Measurements from ENCODE around the gene ACTL7A.

DNA sequence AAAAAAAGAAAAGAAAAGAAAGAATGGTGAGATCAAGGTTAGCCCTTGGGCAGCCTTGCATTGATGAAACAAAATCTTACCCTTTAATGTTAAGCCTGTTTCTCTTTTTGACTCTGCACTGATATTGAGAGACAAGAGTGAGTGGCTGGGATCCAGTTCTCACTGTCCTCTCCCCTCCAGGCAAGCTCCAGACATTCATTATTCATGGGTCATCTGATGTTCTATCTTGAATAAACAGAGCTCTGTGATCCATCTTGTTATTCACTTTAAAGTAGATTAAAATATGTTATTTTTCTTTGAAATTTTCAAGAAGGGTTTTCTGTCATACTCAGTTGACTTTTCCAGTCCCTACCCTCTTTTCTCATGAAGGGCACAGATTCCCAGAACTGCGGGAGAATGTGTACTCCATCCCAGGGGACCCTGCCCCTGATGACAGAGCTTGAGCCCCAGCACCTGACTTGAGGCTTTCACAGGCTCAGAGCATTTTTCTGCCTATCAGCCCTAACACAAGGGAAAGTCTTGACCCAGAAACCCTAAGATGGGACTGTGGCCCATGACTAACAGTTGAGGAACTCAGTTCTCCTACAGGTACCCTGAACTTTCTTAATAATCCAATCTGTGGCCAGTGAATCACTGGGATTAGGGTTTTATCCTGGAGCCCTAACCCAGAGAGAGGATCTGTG lies 30.4 kb upstream of the ACTL7A start:
- TF ChIP-seq, protein P1, sequence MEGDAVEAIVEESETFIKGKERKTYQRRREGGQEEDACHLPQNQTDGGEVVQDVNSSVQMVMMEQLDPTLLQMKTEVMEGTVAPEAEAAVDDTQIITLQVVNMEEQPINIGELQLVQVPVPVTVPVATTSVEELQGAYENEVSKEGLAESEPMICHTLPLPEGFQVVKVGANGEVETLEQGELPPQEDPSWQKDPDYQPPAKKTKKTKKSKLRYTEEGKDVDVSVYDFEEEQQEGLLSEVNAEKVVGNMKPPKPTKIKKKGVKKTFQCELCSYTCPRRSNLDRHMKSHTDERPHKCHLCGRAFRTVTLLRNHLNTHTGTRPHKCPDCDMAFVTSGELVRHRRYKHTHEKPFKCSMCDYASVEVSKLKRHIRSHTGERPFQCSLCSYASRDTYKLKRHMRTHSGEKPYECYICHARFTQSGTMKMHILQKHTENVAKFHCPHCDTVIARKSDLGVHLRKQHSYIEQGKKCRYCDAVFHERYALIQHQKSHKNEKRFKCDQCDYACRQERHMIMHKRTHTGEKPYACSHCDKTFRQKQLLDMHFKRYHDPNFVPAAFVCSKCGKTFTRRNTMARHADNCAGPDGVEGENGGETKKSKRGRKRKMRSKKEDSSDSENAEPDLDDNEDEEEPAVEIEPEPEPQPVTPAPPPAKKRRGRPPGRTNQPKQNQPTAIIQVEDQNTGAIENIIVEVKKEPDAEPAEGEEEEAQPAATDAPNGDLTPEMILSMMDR (IDR thresholded peaks at IDR 0.05), result no peak
- no peak for TF ChIP-seq POLR2A (IDR thresholded peaks at IDR 0.05)
